HCT116 (cell line): ENCODE measurements around the gene DCST2.

Source experiments
- CBX3 ChIP-seq: IDR thresholded peaks from 2 replicates; pipeline ENCODE4 v1.6.1; 2012; ENCODE audit warnings: low read depth
- CTCF ChIP-seq, 3 experiments: fragments of 200-600 bp in 1 of 3; sonication (generic) in 1 of 3; IDR thresholded peaks in 2 of 3; conservative IDR thresholded peaks in 1 of 3; 2 replicates each; pipeline ENCODE4 v1.5.1; 2012 to 2017; ENCODE audit warnings: low read depth in 2 of 3, low read length in 2 of 3, antibody characterized with exemption in 1 of 3, borderline replicate concordance in 1 of 3, control low read depth in 1 of 3, mild to moderate bottlenecking in 1 of 3, mixed read lengths in 1 of 3, mixed run types in 1 of 3, moderate library complexity in 1 of 3; ENCODE audit not compliant: insufficient read depth in 1 of 3
- EZH2 ChIP-seq: fragments of 200-600 bp; sonication (generic); IDR thresholded peaks from 2 replicates; pipeline ENCODE4 v1.6.1; 2017; ENCODE audit warnings: antibody characterized with exemption, mixed run types
- MAX ChIP-seq: IDR thresholded peaks from 2 replicates; pipeline ENCODE4 v1.6.1; 2012
- POLR2A ChIP-seq: IDR thresholded peaks from 2 replicates; pipeline ENCODE4 v1.7.0; 2011; ENCODE audit warnings: borderline replicate concordance; ENCODE audit not compliant: insufficient read depth, insufficient read length; ENCODE audit errors: extremely low read depth
- POLR2AphosphoS5 ChIP-seq: IDR thresholded peaks from 2 replicates; pipeline ENCODE4 v1.6.1; 2011; ENCODE audit warnings: mild to moderate bottlenecking, low read depth, low read length, moderate library complexity
- REST ChIP-seq: IDR thresholded peaks from 2 replicates; pipeline ENCODE4 v1.6.1; 2012; ENCODE audit warnings: low read depth
- SP1 ChIP-seq: IDR thresholded peaks from 2 replicates; pipeline ENCODE4 v1.6.1; 2012; ENCODE audit warnings: low read depth
- SRF ChIP-seq: IDR thresholded peaks from 2 replicates; pipeline ENCODE4 v1.6.1; 2012; ENCODE audit warnings: low read depth
- ZNF274 ChIP-seq: fragments of 200-500 bp; sonication (Bioruptor generic); IDR thresholded peaks from 2 replicates; pipeline ENCODE4 v1.6.1; 2014; ENCODE audit warnings: mild to moderate bottlenecking, low read depth, low read length, inconsistent platforms

- TF ChIP-seq MAX (no peak), CTCF (IDR thresholded peaks at IDR 0.05 in 2 of 3, conservative IDR thresholded peaks at IDR 0.05 in 1 of 3; ENCODE audit: borderline replicate concordance in 1 of 3, insufficient read depth in 1 of 3, low read depth in 2 of 3, low read length in 2 of 3) (no peak), POLR2AphosphoS5 (no peak), ZNF274 (no peak), POLR2A (no peak), EZH2 (no peak), SP1 (no peak), SRF (no peak), REST (no peak), CBX3 (no peak)
These were observed 23.2 kb downstream of the DCST2 start for GRCh38 chr1:155010211-155010918.
